OCI-LY1 (cell line): ENCODE measurements around the gene SDK2.

Experiments
- EZH2 ChIP-seq: fragments of 200-600 bp; sonication (generic), shearing (Covaris generic); IDR thresholded peaks from 2 replicates; pipeline ENCODE4 v1.8.0; 2017; ENCODE audit warnings: borderline replicate concordance, mixed run types, mild to moderate bottlenecking, antibody characterized with exemption, low read length, moderate library complexity, mixed read lengths
- TF ChIP-seq, protein P1 (sequence below): fragments of 200-600 bp; sonication (generic), shearing (Covaris generic); IDR thresholded peaks from 2 replicates; pipeline ENCODE4 v1.5.1; 2017; ENCODE audit warnings: mild to moderate bottlenecking, antibody characterized with exemption, low read length, moderate library complexity, mixed read lengths

DNA sequence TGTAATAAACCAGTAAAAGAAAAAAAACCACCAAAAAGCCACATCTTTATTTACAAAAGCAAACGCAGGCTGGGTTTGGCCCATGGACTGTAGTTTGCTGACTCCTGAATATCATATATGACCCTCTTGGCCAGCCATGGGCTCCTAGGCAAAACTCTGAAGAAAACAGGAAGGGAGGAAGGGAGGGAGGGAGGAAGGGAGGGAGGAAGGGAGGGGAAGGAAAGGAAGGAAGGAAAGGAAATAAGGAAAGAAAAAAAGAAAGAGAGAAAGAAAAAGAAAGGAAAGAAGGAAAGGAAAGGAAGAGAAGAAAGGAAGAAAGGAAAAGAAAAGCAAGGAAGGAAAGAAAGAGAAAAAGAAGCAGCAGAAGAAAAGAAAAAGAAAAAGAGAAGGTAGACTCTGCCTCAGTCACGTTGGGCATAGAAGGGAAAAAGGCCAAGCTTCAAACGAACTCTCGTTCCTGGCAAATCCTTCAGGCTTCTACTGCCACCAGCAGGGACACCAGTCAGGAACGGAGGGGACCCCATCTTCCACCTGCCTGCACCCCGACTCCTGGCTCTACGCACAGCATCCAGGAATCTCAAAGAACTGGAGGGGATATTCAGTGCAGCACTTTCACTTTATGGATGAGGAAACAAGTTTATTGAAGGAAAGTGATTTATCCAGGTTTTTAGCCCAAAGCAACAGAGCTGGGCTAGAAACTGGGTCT, 354.5 kb downstream of the SDK2 start:
- TF ChIP-seq, protein P1, sequence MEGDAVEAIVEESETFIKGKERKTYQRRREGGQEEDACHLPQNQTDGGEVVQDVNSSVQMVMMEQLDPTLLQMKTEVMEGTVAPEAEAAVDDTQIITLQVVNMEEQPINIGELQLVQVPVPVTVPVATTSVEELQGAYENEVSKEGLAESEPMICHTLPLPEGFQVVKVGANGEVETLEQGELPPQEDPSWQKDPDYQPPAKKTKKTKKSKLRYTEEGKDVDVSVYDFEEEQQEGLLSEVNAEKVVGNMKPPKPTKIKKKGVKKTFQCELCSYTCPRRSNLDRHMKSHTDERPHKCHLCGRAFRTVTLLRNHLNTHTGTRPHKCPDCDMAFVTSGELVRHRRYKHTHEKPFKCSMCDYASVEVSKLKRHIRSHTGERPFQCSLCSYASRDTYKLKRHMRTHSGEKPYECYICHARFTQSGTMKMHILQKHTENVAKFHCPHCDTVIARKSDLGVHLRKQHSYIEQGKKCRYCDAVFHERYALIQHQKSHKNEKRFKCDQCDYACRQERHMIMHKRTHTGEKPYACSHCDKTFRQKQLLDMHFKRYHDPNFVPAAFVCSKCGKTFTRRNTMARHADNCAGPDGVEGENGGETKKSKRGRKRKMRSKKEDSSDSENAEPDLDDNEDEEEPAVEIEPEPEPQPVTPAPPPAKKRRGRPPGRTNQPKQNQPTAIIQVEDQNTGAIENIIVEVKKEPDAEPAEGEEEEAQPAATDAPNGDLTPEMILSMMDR: no peak
- no peak for TF ChIP-seq EZH2
